Duodenal mucosa (tissue), 2 donors: Measurements from ENCODE around the gene KASH5.

Source experiments
- H3K27ac ChIP-seq: one replicate; pipeline ENCODE4 v1.7.0; 2013; ENCODE audit warnings: low read depth, low read length
- H3K27me3 ChIP-seq, 2 donors: one replicate each; pipeline ENCODE4 v1.7.0; 2013; ENCODE audit warnings: low read length in 2 of 2, control low read depth in 1 of 2; ENCODE audit not compliant: insufficient read depth in 2 of 2, control insufficient read depth in 1 of 2
- H3K36me3 ChIP-seq, 2 donors: one replicate each; pipeline ENCODE4 v1.7.0; 2013; ENCODE audit warnings: low read length in 2 of 2, control low read depth in 1 of 2; ENCODE audit not compliant: insufficient read depth in 2 of 2, control insufficient read depth in 1 of 2
- H3K4me1 ChIP-seq, 2 donors: one replicate each; pipeline ENCODE4 v1.7.0; 2013; ENCODE audit warnings: low read length in 2 of 2, control low read depth in 1 of 2; ENCODE audit not compliant: insufficient read depth in 2 of 2, control insufficient read depth in 1 of 2
- H3K4me3 ChIP-seq, 2 donors: one replicate each; pipeline ENCODE4 v1.7.0; 2013; ENCODE audit warnings: low read length in 2 of 2, low read depth in 1 of 2
- H3K9ac ChIP-seq, 2 donors: one replicate each; pipeline ENCODE4 v1.7.0; 2013; ENCODE audit warnings: low read length in 2 of 2, low read depth in 1 of 2
- H3K9me3 ChIP-seq, 2 donors: one replicate each; pipeline ENCODE4 v1.7.0; 2013; ENCODE audit warnings: low read length in 2 of 2, control low read depth in 1 of 2; ENCODE audit not compliant: control insufficient read depth in 1 of 2

KASH5 gene

DNA sequence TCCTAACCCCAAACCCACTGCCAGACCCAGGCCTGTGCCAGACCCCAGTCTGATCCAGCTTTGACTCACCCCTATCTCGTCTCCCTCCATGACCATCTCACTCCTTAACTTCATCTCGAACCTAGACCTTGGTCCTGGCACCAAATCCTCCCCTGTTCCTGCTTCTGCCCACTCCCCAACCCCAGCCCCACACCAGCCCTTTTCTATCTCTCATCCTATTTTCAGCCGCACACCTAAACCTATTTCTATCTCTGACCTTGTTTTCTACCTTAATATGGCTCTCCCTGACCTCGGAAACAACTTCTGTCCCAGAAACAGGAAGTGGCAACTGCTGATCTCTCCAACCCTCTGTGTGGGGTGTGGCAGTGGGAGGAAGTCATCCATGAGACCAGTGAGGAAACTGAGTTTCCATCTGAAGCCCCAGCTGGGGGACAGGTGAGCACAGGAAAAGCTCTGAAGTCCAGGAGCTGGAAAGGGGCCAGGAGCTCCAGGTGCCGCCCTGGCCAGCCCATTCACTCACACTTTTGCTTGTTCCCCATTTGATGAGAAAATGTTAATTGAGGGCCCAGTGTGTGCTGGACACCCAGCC lies 21.5 kb downstream of the KASH5 start:
- Histone ChIP-seq H3K27me3 (no peaks in the 10 kb centered on the region), H3K4me1 (peaks cover 4 to 8% of the 10 kb centered on the region in 2 donors), H3K4me3 (no peak overlapping the region), H3K27ac (no peak overlapping the region), H3K9ac (no peak overlapping the region), H3K36me3 (no peaks in the 10 kb centered on the region), H3K9me3 (no peaks in the 10 kb centered on the region)

DNA sequence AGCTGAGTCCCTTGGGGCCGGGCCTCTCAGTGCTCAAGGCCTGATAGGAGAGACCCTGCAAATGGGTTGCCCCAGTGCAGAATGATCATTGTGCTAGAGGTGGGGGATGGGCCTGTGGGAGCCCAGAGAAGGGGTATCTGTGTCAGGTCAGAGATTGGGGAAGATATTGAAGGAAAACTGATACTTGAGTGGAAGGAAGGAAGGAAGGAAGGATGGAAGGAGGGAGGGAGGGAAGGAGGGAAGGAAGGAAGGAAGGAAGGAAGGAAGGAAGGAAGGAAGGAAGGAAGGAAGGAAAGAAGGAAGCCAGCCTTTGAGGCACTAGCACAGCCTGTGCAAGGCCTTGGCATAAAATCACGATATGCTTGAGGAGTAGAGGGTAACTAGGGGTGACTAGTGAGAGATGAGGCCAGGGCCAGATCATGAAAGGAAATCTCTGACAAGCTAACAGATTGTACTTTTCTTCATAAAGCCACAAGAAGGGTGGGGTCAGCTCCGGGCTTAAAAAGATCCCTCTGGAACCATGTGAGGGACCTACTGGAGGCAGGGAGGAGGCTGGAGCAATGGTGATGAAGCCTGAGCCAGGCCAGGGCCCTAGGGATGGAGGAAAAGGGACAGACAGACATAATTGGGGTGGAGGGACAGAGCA lies 23.8 kb downstream of the KASH5 start:
- Histone ChIP-seq H3K4me1 (peaks cover 4 to 8% of the 10 kb centered on the region in 2 donors), H3K9me3 (no peaks in the 10 kb centered on the region), H3K27me3 (no peaks in the 10 kb centered on the region)

DNA sequence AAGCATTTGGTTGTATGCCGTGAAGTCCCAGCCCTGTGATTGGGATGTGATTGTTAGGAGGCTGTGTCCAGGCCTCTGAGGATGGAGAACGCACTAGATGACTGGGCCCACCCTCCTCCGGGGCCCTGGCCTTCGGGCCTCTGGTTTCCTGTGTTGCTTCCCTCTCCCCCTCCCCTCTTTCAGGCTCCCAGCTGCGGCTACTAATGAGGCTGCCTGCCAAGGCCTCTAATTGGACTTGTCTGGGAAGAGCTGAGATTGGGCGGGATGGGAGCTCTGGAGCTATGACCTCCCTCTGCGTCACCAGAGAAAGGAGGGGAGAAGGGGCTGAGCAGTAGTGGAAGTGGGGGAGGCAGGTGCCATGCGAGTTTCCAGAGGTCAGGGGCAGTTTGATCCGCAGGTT lies 25.3 kb downstream of the KASH5 start:
- Histone ChIP-seq H3K36me3 (no peaks in the 10 kb centered on the region), H3K9ac (no peak overlapping the region), H3K27ac (no peak overlapping the region), H3K27me3 (peaks cover 4% of the 10 kb centered on the region in 2 donors), H3K4me1 (peaks cover 4 to 8% of the 10 kb centered on the region in 2 donors), H3K9me3 (no peaks in the 10 kb centered on the region), H3K4me3 (no peak overlapping the region)

More for the DNA sequence above, 23.8 kb downstream of the KASH5 start:
- H3K36me3 ChIP-seq: no peaks in the 10 kb centered on the region
- H3K27ac ChIP-seq: no peak overlapping the region
- H3K4me3 ChIP-seq: no peak overlapping the region
- no peak overlapping the region for H3K9ac ChIP-seq

DNA sequence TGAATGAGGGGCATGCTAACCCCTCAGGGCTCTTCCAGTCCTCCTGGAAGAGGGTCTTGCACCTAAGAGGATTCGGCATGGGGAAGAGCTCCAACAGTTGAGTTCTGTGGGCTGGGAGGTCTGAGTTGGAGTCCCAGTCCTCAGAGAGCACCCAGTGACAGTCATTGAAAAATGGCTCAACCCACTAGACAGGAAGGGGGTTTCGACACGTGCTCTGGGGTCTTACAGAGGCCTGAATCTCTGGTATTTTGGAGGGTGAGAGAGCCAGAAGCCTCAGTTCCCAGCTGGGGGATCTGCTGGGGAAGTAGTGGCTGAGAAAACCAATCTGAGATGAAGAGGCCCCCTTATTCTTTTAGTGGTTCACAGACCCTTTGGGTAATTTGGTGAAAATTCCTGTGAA lies 26.2 kb downstream of the KASH5 start:
- Histone ChIP-seq H3K9me3 (no peaks in the 10 kb centered on the region), H3K9ac (no peak overlapping the region), H3K4me1 (peaks cover 0 to 1% of the 10 kb centered on the region in 2 donors), H3K4me3 (no peak overlapping the region), H3K27ac (no peak overlapping the region), H3K36me3 (no peaks in the 10 kb centered on the region), H3K27me3 (peaks cover 9 to 12% of the 10 kb centered on the region in 2 donors)

DNA sequence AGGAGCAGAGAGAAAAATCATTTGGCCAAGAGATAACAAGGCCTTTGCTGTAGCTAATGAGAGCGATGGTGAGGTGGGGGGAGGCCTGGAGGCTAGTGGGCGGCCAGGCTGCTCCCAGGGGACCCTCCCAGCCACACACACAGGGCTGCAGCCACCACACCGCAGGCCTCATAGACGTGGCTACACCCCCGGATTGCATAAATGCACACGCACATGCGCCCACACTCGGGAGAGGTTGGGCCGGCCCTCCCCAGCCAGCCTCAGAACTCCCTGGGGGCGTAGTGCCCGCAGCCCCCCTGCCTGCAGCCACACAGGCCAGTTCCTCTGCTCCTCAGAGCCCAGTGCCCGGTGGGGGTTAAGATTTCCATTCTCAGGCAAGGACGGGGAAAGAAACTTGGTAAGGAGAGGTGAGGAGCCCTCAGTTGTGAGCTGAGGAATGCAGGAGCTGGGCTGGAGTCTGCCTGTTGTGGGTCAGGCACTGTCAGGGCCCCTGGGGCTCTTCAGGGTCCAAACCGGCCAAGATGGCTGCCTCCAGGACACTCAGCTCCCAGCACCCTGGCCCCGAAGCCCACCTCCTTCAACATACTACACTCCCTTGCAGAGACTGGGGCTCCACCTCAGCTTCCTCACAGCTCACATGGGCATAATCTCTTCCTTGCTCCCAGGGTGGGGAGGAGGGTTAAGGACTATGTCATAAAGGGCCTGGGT lies 27.2 kb downstream of the KASH5 start:
- Histone ChIP-seq H3K36me3 (no peaks in the 10 kb centered on the region), H3K27me3 (peaks cover 18 to 21% of the 10 kb centered on the region in 2 donors), H3K4me3 (no peak overlapping the region), H3K27ac (no peak overlapping the region), H3K9me3 (no peaks in the 10 kb centered on the region), H3K4me1 (no peaks in the 10 kb centered on the region), H3K9ac (no peak overlapping the region)

DNA sequence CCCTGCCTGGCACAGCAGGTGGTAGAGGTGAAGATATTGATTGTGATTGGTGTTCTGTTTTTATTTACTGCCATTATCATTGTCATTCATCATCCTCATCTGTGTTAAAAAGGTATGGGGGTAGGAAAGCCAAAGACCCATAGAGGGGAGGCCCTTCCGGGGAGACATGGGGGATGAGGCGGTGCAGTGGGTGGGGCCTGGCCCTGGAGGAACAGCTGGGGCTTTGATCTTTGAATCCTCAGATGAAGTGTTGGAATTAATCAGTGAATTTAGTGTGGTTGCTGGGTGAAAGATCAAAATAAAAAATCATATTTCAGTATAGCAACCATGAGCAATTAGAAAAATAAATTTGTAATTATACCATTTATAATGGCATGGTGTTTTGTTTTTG lies 27.8 kb downstream of the KASH5 start:
- Histone ChIP-seq H3K27ac (no peak overlapping the region), H3K4me1 (no peaks in the 10 kb centered on the region), H3K27me3 (peaks cover 24 to 26% of the 10 kb centered on the region in 2 donors), H3K9me3 (no peaks in the 10 kb centered on the region), H3K4me3 (no peak overlapping the region), H3K9ac (no peak overlapping the region), H3K36me3 (no peaks in the 10 kb centered on the region)

DNA sequence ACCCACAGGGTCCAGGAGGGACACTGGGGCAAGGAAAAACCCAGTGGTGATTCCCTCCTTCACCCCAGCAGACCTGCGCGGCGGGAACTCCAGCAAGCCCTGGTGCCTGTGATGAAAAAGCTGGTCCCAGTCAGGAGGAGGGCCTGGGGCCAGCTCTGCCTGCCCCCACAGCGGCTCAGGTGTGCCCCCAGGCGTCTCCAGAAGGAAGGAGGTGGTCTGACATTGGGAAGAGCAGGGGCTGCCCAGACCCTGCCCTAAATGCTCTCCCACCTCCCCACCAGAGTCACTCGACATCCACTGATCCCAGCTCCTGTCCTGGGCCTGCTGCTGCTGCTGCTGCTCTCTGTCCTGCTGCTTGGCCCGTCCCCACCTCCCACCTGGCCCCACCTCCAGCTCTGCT lies 29.0 kb downstream of the KASH5 start:
- Histone ChIP-seq H3K9me3 (no peaks in the 10 kb centered on the region), H3K27me3 (peaks cover 35 to 38% of the 10 kb centered on the region in 2 donors), H3K4me3 (no peak overlapping the region), H3K27ac (no peak overlapping the region), H3K9ac (no peak overlapping the region), H3K36me3 (no peaks in the 10 kb centered on the region), H3K4me1 (peaks cover 0 to 7% of the 10 kb centered on the region in 2 donors)

DNA sequence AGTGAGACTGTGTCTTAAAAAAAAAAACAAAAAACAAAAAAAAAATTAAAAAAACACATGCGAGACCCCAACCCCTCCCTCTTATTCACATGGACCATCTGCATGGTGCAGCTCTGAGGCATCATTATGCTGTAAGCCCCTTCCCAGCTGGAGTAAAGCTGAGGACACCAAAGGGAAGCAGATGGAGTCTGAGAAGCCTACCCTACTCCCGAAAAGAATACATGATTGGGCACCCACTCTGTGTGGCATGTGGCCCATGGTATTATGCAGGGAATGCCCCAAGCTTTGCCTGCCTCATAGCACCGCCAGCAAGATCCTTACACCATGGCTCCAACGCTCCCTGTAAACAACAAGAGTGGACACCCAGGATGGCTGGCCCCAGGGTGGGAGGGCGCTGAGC lies 30.5 kb downstream of the KASH5 start:
- Histone ChIP-seq H3K27me3 (peaks cover 49 to 52% of the 10 kb centered on the region in 2 donors), H3K4me1 (peaks cover 0 to 7% of the 10 kb centered on the region in 2 donors), H3K4me3 (no peak overlapping the region), H3K27ac (no peak overlapping the region), H3K9me3 (no peaks in the 10 kb centered on the region), H3K36me3 (no peaks in the 10 kb centered on the region), H3K9ac (no peak overlapping the region)

DNA sequence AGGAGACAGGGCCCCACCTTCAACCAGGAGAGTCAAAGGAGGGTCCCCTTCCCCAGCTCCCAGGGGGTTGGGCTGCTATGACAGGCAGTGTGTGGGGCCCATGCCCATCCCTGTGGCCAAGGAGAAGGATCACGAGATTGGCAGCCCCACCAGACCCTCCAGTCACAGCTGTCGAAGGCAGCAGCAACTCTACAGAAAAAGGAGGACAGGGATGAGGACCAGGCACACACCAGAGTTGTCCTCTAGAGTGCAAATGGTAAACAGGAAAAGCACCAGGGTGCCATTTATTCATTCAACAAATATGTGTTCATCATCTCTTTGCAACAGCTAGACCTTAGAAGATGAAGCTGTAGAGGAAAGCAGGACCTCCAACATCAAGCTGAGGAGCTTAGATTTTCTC lies 31.1 kb downstream of the KASH5 start:
- no peaks in the 10 kb centered on the region for H3K9me3 ChIP-seq
- peaks cover 56 to 58% of the 10 kb centered on the region in 2 donors for H3K27me3 ChIP-seq
- H3K4me1 ChIP-seq: peaks cover 0 to 7% of the 10 kb centered on the region in 2 donors
- H3K4me3 ChIP-seq: no peak overlapping the region
- H3K27ac ChIP-seq: no peak overlapping the region
- no peaks in the 10 kb centered on the region for H3K36me3 ChIP-seq
- H3K9ac ChIP-seq: no peak overlapping the region

DNA sequence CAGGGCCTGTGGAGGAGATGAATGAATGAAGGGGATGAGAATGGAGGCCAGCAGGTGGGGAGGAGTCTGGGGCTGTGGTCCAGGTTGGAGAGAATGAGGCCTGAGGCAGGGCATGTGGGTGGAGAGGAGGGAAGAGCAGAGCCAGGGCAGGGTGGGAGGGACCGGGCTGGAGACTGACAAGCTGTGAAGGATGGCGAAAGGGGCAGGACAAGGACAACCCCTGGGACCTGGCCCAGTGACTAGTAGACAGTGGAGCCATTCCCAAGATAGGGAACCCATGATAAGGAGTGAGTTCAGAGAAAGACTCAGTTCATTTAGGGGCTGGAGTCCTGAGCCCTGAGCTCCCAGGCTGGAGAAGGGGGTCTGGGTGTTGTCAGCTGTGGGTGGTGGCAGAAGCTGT lies 32.2 kb downstream of the KASH5 start:
- H3K27me3 ChIP-seq: peaks cover 64% of the 10 kb centered on the region in 2 donors
- no peaks in the 10 kb centered on the region for H3K36me3 ChIP-seq
- no peak overlapping the region for H3K27ac ChIP-seq
- no peaks in the 10 kb centered on the region for H3K9me3 ChIP-seq
- peaks cover 0 to 7% of the 10 kb centered on the region in 2 donors for H3K4me1 ChIP-seq
- no peak overlapping the region for H3K9ac ChIP-seq
- H3K4me3 ChIP-seq: no peak overlapping the region
